GM12892 (cell line): ENCODE data around the gene TMCO6.

Source experiments
- POLR2A ChIP-seq: IDR thresholded peaks from 2 replicates; pipeline ENCODE4 v1.6.1; 2011; ENCODE audit warnings: low read depth, low read length, control low read depth
- POLR2AphosphoS5 ChIP-seq: IDR thresholded peaks from 2 replicates; pipeline ENCODE4 v1.6.1; 2011; ENCODE audit warnings: low read depth, low read length, control low read depth
- TAF1 ChIP-seq: IDR thresholded peaks from 2 replicates; pipeline ENCODE4 v1.6.1; 2011; ENCODE audit warnings: low read depth, mild to moderate bottlenecking, control low read depth, low read length, borderline replicate concordance

DNA sequence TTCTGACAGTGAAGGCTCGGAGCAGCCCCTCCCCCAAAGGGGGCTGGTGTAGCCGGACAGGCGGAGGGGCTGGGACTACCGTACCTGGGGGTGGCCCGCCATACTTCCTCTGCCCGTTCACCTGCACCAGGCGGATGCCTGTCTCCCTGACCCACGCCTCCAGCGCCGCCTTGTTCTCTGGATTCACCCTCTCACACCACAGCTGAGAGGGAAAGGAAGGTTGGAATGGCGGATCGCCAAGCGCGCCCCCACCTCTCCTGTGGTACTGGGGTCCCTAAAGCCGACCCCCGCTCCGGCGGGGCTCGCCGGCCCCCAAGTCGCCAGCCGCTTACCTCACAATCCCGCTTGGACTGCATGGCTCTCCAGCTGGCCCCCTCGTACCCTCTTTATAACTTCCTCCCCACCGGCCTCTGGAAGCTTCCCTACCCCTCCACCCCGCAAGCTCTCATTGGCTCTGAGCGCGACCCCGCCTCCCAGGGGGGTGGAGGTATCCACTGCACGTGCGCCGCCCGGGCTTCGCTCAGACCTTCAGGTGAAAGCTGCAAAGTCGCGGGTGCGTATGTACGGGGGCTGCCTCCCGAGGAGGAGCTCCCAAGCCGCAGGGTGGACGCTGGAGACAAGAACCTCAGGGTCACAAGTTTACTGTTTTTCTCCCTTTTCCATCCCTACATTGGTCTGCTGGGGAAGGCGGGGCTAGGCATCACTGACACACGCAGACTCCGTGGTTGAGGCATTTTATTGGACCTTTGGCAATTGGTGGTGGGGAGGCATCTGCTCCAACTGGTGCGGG is 34.1 kb downstream of the TMCO6 start, which contains the start of gene DND1:
- TF ChIP-seq POLR2AphosphoS5: peak; percentile 46; the same call in 1 of the 2 replicates
- TF ChIP-seq POLR2A: peak; percentile 34; the same call in 1 of the 2 replicates
- TF ChIP-seq TAF1: no peak
